Caco-2 (cell line): Measurements from ENCODE around the gene SNAP25. TPM values are rescaled to one million over a fixed set of nuclear protein-coding genes. Genes with fewer than 3 reads are reported as not detected.

ENCODE experiments used
- BruUV-seq: library from RNA; stranded (reverse); fragments of 400-500 nt; replicated peaks from 2 replicates; lab custom pipeline; 2021; lab: Mats Ljungman, UMichigan
- CTCF ChIA-PET: fragments of 300-600 bp; sonication (Branson Sonifier 250); formaldehyde crosslinking; loops from one replicate; lab custom pipeline; 2022; ENCODE audit warnings: antibody characterized with exemption; lab: Charles Lee
- POLR2A ChIA-PET: fragments of 300-600 bp; sonication (Branson Sonifier 250); formaldehyde crosslinking; loops from one replicate; lab custom pipeline; 2022; ENCODE audit warnings: antibody characterized with exemption; lab: Charles Lee
- DNase-seq, 2 experiments: peaks; one replicate each; pipeline versions ENCODE4 v3.0.0 to v3.0.0-alpha.2; 2020 to 2022
- H3K27me3 ChIP-seq: replicated peaks from 2 replicates; pipeline ENCODE4 v1.6.0; 2011; ENCODE audit warnings: low read length; ENCODE audit not compliant: control insufficient read depth, insufficient read depth
- H3K36me3 ChIP-seq: 2 replicates; pipeline ENCODE4 v1.5.1; 2011; ENCODE audit warnings: low read length; ENCODE audit not compliant: control insufficient read depth, insufficient read depth
- H3K4me1 ChIP-seq: fragments of 250-450 bp; sonication (Bioruptor Pico); 2 replicates; pipeline ENCODE4 v1.5.1; 2020; ENCODE audit warnings: mild to moderate bottlenecking
- H3K4me3 ChIP-seq: 2 replicates; pipeline ENCODE4 v1.5.1; 2011; ENCODE audit warnings: low read depth, mild to moderate bottlenecking, control low read depth, low read length
- H3K9me3 ChIP-seq: fragments of 250-450 bp; sonication (Bioruptor Pico); 2 replicates; pipeline ENCODE4 v1.5.1; 2020; ENCODE audit warnings: mild to moderate bottlenecking, moderate library complexity
- H3K27ac Mint-ChIP-seq: one replicate; pipeline ENCODE4 v1.8.0; 2022; ENCODE audit warnings: mixed read lengths; ENCODE audit not compliant: unreplicated experiment
- H3K27me3 Mint-ChIP-seq: one replicate; pipeline ENCODE4 v1.8.0; 2022; ENCODE audit warnings: mixed read lengths; ENCODE audit not compliant: insufficient read depth, unreplicated experiment
- H3K36me3 Mint-ChIP-seq: one replicate; pipeline ENCODE4 v1.8.0; 2022; ENCODE audit warnings: mild to moderate bottlenecking, mixed read lengths; ENCODE audit not compliant: insufficient read depth, unreplicated experiment
- H3K4me1 Mint-ChIP-seq: one replicate; pipeline ENCODE4 v1.8.0; 2022; ENCODE audit warnings: low read depth, mixed read lengths; ENCODE audit not compliant: unreplicated experiment
- H3K4me3 Mint-ChIP-seq: one replicate; pipeline ENCODE4 v1.8.0; 2022; ENCODE audit warnings: mild to moderate bottlenecking, moderate library complexity, mixed read lengths; ENCODE audit not compliant: unreplicated experiment
- H3K9me3 Mint-ChIP-seq: one replicate; pipeline ENCODE4 v1.8.0; 2022; ENCODE audit warnings: mixed read lengths; ENCODE audit not compliant: unreplicated experiment
- intact Hi-C: fragments of 100-400 bp; cut with micrococcal nuclease; formaldehyde crosslinking; loops from one replicate; pipeline ENCODE4 v1.10.0; 2022; ENCODE audit not compliant: unreplicated experiment
- total RNA-seq: library from RNA; stranded (reverse); gene quantifications from 2 replicates; pipeline ENCODE4 v1.2.3, GENCODE V29; 2022
- TF ChIP-seq, protein P1 (sequence below), 2 experiments: fragments of 200-600 bp in 1 of 2; IDR thresholded peaks; 1 replicate in 1 of 2; 2 replicates in 1 of 2; pipeline versions ENCODE4 v1.5.1 to v1.8.0; 2011 to 2022; ENCODE audit warnings: antibody characterized with exemption in 1 of 2, control low read depth in 1 of 2, inconsistent platforms in 1 of 2, low read depth in 1 of 2, low read length in 1 of 2, mild to moderate bottlenecking in 1 of 2, moderate library complexity in 1 of 2; ENCODE audit not compliant: insufficient read depth in 1 of 2, severe bottlenecking in 1 of 2, unreplicated experiment in 1 of 2

The SNAP25 gene
- total RNA-seq, 1 experiment from 2014 or later = not detected

DNA sequence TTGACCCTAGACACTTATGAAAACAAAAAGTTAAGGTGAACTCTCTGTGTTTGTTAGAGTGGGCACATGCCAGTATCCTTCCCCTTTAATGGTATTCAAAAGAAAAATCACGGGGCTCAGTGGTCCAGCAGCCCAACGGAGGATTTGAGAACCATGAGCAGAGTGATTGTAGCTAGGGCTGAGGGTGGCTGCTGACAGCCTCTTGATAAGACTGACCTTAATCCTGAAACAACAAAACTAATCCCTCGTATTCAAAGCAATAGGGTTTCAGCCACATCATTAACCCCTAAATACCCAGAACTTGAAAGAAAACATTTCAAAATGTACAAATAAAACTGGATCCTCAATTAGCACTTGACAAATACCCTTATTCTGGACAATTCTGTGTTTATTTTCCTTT lies 95.1 kb downstream of the SNAP25 start:
- ChIA-PET POLR2A (no interaction called here), CTCF (no interaction called here)
- intact Hi-C loops = no loop called here
- H3K4me1 ChIP-seq = peaks cover 18% of the 10 kb centered on the region
- peaks cover 9% of the 10 kb centered on the region for H3K4me1 Mint-ChIP-seq
- H3K9me3 ChIP-seq = peaks cover 8% of the 10 kb centered on the region
- TF ChIP-seq, protein P1, sequence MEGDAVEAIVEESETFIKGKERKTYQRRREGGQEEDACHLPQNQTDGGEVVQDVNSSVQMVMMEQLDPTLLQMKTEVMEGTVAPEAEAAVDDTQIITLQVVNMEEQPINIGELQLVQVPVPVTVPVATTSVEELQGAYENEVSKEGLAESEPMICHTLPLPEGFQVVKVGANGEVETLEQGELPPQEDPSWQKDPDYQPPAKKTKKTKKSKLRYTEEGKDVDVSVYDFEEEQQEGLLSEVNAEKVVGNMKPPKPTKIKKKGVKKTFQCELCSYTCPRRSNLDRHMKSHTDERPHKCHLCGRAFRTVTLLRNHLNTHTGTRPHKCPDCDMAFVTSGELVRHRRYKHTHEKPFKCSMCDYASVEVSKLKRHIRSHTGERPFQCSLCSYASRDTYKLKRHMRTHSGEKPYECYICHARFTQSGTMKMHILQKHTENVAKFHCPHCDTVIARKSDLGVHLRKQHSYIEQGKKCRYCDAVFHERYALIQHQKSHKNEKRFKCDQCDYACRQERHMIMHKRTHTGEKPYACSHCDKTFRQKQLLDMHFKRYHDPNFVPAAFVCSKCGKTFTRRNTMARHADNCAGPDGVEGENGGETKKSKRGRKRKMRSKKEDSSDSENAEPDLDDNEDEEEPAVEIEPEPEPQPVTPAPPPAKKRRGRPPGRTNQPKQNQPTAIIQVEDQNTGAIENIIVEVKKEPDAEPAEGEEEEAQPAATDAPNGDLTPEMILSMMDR (IDR thresholded peaks at IDR 0.05; ENCODE audit: insufficient read depth in 1 of 2, low read depth in 1 of 2, low read length in 1 of 2, severe bottlenecking in 1 of 2, unreplicated experiment in 1 of 2) = no peak
- no peak overlapping the region for H3K4me3 Mint-ChIP-seq
- no peak overlapping the region for H3K27ac Mint-ChIP-seq
- H3K36me3 Mint-ChIP-seq = no peaks in the 10 kb centered on the region
- DNase-seq = peak in 1 of 2 experiments; percentile 39
- no peak overlapping the region for H3K4me3 ChIP-seq
- H3K36me3 ChIP-seq = no peaks in the 10 kb centered on the region
- peaks cover 24% of the 10 kb centered on the region for H3K9me3 Mint-ChIP-seq
- peaks cover 6% of the 10 kb centered on the region for H3K27me3 Mint-ChIP-seq
- no TSS peak for BruUV-seq
- no peaks in the 10 kb centered on the region for H3K27me3 ChIP-seq

DNA sequence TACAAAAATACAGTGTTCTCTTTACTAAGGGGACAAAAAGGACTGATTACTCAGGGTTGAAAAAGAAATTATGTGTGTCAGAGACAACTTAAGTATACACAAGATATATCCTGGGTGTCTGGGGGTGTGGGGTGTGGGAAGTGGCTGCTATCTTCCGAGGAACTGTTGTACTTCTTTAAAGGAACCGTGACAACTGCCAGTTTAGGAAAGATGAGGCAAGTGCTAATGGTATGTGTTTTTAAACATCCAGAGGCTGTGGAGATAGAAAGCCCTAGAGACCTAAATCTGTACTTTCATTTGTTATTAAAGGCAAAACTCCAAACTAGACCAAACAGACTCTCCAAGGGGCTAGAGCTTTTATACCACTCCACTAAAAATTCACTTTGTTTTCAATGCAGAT lies 95.6 kb downstream of the SNAP25 start:
- Mint-ChIP-seq H3K36me3 (no peaks in the 10 kb centered on the region), H3K27me3 (peaks cover 3% of the 10 kb centered on the region), H3K4me3 (no peak overlapping the region), H3K4me1 (peaks cover 9% of the 10 kb centered on the region), H3K27ac (no peak overlapping the region), H3K9me3 (peaks cover 19% of the 10 kb centered on the region)
- H3K9me3 ChIP-seq = peaks cover 8% of the 10 kb centered on the region
- no peak overlapping the region for H3K4me3 ChIP-seq
- H3K36me3 ChIP-seq = no peaks in the 10 kb centered on the region
- H3K4me1 ChIP-seq = peaks cover 18% of the 10 kb centered on the region
- DNase-seq = no peak
- CTCF ChIA-PET = no interaction called here
- TF ChIP-seq, protein P1 (IDR thresholded peaks at IDR 0.05; ENCODE audit: insufficient read depth in 1 of 2, low read depth in 1 of 2, low read length in 1 of 2, severe bottlenecking in 1 of 2, unreplicated experiment in 1 of 2) = no peak
- POLR2A ChIA-PET = no interaction called here
- BruUV-seq = no TSS peak
- intact Hi-C loops = no loop called here
- no peaks in the 10 kb centered on the region for H3K27me3 ChIP-seq

DNA sequence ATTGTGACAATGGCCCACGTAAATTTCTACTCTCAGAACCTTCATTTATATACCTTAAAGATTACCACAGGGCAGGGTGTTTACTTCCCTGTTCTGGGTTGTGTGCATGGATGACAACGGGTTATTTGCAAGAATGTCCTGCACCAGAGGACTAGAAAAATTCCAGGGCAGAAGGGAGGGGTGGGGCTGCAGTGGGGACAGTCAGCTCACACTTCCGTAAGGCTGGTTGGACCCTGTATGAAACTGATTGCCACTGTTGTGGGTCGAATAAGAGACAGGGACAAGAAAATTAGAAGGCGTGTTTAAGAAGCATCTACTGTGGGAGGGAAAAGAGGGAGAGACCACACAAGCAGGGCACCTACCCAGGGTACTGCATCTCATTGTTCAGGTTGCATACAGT lies 96.5 kb downstream of the SNAP25 start:
- no peak overlapping the region for H3K27ac Mint-ChIP-seq
- no peak for DNase-seq
- POLR2A ChIA-PET = no interaction called here

More for the DNA sequence above, 96.5 kb downstream of the SNAP25 start:
- H3K36me3 Mint-ChIP-seq = no peaks in the 10 kb centered on the region
- Histone ChIP-seq H3K4me3 (no peak overlapping the region), H3K36me3 (no peaks in the 10 kb centered on the region), H3K27me3 (no peaks in the 10 kb centered on the region), H3K9me3 (peaks cover 8% of the 10 kb centered on the region), H3K4me1 (peaks cover 18% of the 10 kb centered on the region)
- TF ChIP-seq, protein P1 (IDR thresholded peaks at IDR 0.05; ENCODE audit: insufficient read depth in 1 of 2, low read depth in 1 of 2, low read length in 1 of 2, severe bottlenecking in 1 of 2, unreplicated experiment in 1 of 2) = no peak
- no TSS peak for BruUV-seq
- intact Hi-C loops = loop anchor here (5.0 kb wide), 2 partner anchors 97 to 112 kb away; no protein-coding TSS in a partner anchor
- H3K9me3 Mint-ChIP-seq = peaks cover 18% of the 10 kb centered on the region
- no peak overlapping the region for H3K4me3 Mint-ChIP-seq
- H3K4me1 Mint-ChIP-seq = peaks cover 9% of the 10 kb centered on the region
- no peaks in the 10 kb centered on the region for H3K27me3 Mint-ChIP-seq
- CTCF ChIA-PET = no interaction called here
